ENCODE measurements around the gene ZNF664. TPM values are rescaled to one million over a fixed set of nuclear protein-coding genes. Genes with fewer than 3 reads are reported as not detected.

ZNF664 gene
- total RNA-seq, 1 donor from 2014 or later, result 88.2 TPM

GRCh38 chr12:124036657-124037109, 63.7 kb downstream of the ZNF664 start:
- Histone ChIP-seq H3K4me3 (ENCODE audit: low read depth, low read length) (no peak overlapping the region), H3K27me3 (ENCODE audit: control insufficient read depth, insufficient read depth, low read length) (peaks cover 4% of the 10 kb centered on the region), H3K36me3 (ENCODE audit: control insufficient read depth, insufficient read depth, low read length) (no peaks in the 10 kb centered on the region)
- FAIRE-seq (no peak), DNase-seq (ENCODE audit: low read depth) (no peak)
- TF ChIP-seq, protein P1, sequence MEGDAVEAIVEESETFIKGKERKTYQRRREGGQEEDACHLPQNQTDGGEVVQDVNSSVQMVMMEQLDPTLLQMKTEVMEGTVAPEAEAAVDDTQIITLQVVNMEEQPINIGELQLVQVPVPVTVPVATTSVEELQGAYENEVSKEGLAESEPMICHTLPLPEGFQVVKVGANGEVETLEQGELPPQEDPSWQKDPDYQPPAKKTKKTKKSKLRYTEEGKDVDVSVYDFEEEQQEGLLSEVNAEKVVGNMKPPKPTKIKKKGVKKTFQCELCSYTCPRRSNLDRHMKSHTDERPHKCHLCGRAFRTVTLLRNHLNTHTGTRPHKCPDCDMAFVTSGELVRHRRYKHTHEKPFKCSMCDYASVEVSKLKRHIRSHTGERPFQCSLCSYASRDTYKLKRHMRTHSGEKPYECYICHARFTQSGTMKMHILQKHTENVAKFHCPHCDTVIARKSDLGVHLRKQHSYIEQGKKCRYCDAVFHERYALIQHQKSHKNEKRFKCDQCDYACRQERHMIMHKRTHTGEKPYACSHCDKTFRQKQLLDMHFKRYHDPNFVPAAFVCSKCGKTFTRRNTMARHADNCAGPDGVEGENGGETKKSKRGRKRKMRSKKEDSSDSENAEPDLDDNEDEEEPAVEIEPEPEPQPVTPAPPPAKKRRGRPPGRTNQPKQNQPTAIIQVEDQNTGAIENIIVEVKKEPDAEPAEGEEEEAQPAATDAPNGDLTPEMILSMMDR (IDR thresholded peaks at IDR 0.05; ENCODE audit: insufficient read depth, low read length, severe bottlenecking), result peak; percentile 75

- Histone ChIP-seq H3K27me3 (ENCODE audit: control insufficient read depth, insufficient read depth, low read length) (peaks cover 4% of the 10 kb centered on the region), H3K4me3 (ENCODE audit: low read depth, low read length) (no peak overlapping the region), H3K36me3 (ENCODE audit: control insufficient read depth, insufficient read depth, low read length) (no peaks in the 10 kb centered on the region)
- TF ChIP-seq, protein P1 (IDR thresholded peaks at IDR 0.05; ENCODE audit: insufficient read depth, low read length, severe bottlenecking), result no peak
- DNase-seq (ENCODE audit: low read depth) (no peak), FAIRE-seq (no peak)
Measured at GRCh38 chr12:124037331-124037730, 64.3 kb downstream of the ZNF664 start.

- TF ChIP-seq, protein P1 (IDR thresholded peaks at IDR 0.05; ENCODE audit: insufficient read depth, low read length, severe bottlenecking), result no peak
- peaks cover 2% of the 10 kb centered on the region for H3K27me3 ChIP-seq (ENCODE audit: control insufficient read depth, insufficient read depth, low read length)
- DNase-seq (ENCODE audit: low read depth), result no peak
- no peaks in the 10 kb centered on the region for H3K36me3 ChIP-seq (ENCODE audit: control insufficient read depth, insufficient read depth, low read length)
- H3K4me3 ChIP-seq (ENCODE audit: low read depth, low read length), result no peak overlapping the region
- FAIRE-seq, result no peak
Measured at GRCh38 chr12:124039276-124039675, 66.3 kb downstream of the ZNF664 start.

DNA sequence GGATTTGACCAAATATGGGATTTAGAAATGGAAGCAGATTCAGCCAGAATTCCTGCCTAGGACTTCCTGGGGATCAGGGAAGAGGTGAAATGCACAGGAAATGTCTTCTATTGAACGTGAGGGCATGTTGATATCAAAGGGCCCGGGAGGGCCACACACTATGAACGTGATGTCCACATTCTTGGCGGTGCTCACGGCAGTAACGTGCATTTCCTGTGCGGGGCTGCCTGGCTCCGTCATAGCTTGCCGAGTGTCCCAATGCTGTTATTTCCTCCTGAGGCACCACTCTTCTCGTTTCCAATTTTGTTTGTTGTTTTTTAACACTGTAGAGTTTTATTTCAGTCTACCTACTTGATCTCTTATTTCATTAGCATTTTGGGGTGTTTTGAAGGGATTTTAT, 67.3 kb downstream of the ZNF664 start:
- H3K36me3 ChIP-seq (ENCODE audit: control insufficient read depth, insufficient read depth, low read length), result no peaks in the 10 kb centered on the region
- no peak for FAIRE-seq

GRCh38 chr12:124040737-124041136, 67.7 kb downstream of the ZNF664 start:
- no peak overlapping the region for H3K4me3 ChIP-seq (ENCODE audit: low read depth, low read length)
- no peaks in the 10 kb centered on the region for H3K36me3 ChIP-seq (ENCODE audit: control insufficient read depth, insufficient read depth, low read length)
- DNase-seq (ENCODE audit: low read depth) (no peak), FAIRE-seq (no peak)
- TF ChIP-seq, protein P1 (IDR thresholded peaks at IDR 0.05; ENCODE audit: insufficient read depth, low read length, severe bottlenecking), result no peak
- peaks cover 2% of the 10 kb centered on the region for H3K27me3 ChIP-seq (ENCODE audit: control insufficient read depth, insufficient read depth, low read length)

More for the DNA sequence above, 67.3 kb downstream of the ZNF664 start:
- TF ChIP-seq, protein P1 (IDR thresholded peaks at IDR 0.05; ENCODE audit: insufficient read depth, low read length, severe bottlenecking), result no peak
- no peak overlapping the region for H3K4me3 ChIP-seq (ENCODE audit: low read depth, low read length)
- peaks cover 2% of the 10 kb centered on the region for H3K27me3 ChIP-seq (ENCODE audit: control insufficient read depth, insufficient read depth, low read length)
- no peak for DNase-seq (ENCODE audit: low read depth)

DNA sequence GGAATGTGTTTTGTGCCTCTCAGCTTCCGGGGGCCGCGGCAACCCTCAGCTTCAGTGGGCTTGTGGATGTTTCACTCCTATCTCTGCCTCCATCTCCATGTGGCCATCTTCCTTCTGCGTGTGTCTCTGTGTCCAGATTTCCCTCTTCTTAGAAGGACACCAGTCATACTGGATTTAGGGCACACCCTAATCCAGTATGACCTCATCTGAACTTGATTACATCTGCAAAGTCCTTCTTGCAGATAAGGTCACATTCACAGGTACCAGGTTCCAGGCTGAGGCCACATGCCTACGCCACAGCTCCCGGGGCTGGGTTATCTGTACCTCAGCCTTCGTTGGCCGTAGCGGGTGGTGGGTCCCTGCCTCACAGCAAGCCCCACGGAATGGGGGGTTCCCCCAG, 68.9 kb downstream of the ZNF664 start:
- Histone ChIP-seq H3K4me3 (ENCODE audit: low read depth, low read length) (no peak overlapping the region), H3K27me3 (ENCODE audit: control insufficient read depth, insufficient read depth, low read length) (peaks cover 2% of the 10 kb centered on the region), H3K36me3 (ENCODE audit: control insufficient read depth, insufficient read depth, low read length) (no peaks in the 10 kb centered on the region)
- TF ChIP-seq, protein P1 (IDR thresholded peaks at IDR 0.05; ENCODE audit: insufficient read depth, low read length, severe bottlenecking), result no peak
- no peak for FAIRE-seq
- DNase-seq (ENCODE audit: low read depth), result no peak
